GM18511 (cell line): ENCODE results near the gene MGA.

Experiments used
- ATAC-seq: cut with Tn5 transposase; IDR thresholded peaks from one replicate; pipeline ENCODE4 v1.9.1; 2021; ENCODE audit warnings: mild to moderate bottlenecking, moderate library complexity; ENCODE audit not compliant: unreplicated experiment

MGA gene

DNA sequence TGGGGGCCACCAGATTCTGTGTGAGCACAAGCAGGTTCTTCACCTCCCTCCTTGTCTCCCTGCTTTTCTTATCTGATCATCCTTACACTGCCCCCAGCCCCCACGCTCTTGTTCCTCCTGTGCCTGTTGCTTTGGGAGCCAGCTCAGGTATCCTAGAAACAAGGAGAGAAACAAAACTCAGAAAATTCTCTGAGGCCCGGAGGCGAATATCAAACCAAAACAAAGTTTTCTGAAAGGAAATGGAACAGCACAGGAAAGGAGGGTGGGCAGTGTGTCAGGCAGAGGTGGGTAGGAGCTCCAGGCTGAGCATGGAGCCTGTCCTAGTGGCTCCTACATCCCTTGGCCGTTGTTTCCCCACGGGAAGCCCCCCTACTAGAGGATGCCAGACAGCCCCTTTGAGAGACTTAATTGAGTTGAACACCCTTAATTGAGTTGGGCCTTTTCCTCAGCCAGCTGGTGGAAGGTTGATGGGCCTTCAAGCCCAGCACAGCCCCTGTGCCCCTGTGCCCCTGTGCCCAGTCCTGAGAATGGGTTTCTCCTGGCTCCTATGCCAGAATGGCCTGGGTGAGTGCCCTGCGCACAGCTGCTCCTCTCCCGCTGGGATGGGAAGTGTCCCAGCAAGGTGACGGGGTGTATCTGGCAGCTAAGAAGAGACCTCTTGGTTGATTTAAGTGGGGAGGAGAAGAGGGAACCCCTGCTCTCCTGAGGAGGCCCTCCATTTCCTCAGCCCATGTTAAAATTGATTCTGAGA is 144.9 kb downstream of the MGA start:
- ATAC-seq = no peak

DNA sequence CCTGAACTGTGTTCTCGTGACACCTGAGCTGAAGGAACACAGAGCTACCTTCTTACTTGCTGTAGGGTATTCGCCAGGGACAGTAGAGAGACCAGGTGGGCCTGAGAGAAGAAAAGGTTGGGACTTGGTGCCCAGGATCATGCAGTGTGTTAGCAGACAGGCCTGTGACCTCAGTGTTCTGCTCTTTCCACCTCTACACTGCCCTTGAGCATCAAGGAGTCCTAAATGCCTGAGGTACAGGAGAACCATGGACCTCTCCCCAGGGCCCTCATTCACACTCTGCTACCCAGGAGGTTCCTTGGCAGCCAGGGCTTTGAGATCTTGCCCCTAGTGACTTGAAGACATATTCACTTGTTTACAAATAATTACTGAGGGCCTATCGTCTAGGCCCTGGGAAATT is 145.5 kb downstream of the MGA start:
- ATAC-seq = no peak

DNA sequence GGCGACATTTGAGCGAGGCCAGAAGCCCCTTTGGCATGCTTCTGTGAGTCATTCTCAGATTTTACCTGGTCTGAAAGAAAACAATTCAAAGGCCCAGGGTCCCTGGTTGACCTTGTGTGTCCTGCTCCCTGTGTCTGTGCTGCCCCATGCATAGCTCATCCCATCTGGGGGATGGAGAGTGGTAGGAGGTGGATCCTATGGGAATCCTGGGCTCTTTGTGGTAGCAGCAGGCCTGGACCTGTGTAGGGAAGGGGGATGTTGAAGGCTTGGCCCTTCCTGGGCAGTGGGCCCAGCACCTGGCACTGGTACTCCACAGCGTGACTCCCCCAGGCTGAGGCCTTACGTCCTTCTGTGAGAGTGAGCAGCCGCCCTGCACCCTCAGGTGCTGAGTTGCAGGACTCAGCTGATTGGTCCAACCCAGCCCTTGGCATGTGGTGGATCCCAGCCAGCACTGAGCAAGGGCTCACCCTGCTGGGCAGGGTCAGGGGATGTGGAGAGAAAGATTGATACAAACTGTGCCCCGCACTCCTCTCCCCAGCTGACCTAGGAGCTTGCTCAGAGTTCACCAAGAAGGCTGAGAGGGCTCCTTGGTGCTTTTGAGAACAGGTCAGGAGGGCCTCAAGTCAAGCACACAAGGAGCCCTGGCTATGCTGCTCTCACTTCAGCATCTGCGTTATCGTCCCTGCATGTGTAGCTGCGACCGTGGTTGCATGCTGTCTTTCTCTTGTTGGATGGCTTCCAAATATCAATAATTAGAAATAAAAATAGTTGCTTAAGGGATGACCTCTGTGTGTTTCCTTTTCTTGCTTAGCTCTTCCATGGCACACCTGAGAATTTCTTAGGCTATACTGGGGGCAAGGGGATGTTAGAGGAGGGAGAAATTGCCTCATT is 146.3 kb downstream of the MGA start:
- no peak for ATAC-seq

DNA sequence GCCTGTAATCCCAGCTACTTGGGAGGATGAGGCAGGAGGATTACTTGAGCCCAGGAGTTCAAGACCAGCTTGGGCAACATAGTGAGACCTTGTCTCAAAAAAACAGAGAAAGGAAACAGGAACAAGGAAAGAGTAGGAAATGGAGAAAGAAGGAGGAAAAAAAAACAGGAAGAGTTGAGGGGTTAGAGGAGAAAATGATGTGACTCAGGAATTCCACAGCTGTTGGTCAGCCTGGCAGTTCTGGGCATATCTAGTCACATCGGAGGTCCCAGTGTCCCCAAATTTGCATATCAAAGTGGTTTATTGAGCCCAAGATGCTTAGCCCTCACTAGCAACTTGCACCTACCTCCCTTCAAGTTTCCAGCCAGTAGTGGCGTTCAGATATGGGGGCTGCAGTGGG is 148.9 kb downstream of the MGA start:
- ATAC-seq = no peak

DNA sequence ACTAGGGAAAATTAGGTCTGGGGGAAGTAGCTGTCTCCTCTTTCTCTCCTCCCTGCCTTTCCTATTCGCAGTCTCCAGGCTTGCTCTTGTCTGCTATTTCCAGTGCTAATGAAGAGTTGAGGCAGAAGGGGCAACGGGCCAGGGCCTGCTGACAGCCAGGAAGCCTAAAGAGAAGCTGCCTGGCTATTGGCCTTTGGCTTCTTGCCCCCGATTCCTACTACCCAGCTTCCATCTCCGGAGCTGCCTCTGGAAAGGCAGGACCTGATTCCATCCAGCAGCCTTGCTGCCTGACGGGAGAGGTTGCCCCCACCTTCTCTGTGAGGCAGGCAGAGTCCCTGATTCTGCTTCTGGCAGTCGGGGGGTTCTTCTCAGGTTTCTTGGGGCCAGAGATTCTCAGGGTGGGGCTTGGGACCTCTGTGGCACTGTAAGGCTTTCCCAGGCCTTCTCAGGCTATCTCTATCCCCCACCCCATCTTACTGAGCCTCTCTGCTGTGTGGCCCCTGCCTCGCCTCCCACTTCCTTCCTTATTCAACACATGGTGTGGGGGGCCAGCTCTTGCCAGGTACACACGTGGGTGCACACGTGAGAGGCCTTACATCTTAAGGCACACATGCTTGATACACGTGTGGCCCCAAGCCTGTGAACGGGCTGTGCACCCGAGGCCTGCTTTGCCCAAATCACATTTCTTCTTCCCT is 149.5 kb downstream of the MGA start:
- no peak for ATAC-seq

DNA sequence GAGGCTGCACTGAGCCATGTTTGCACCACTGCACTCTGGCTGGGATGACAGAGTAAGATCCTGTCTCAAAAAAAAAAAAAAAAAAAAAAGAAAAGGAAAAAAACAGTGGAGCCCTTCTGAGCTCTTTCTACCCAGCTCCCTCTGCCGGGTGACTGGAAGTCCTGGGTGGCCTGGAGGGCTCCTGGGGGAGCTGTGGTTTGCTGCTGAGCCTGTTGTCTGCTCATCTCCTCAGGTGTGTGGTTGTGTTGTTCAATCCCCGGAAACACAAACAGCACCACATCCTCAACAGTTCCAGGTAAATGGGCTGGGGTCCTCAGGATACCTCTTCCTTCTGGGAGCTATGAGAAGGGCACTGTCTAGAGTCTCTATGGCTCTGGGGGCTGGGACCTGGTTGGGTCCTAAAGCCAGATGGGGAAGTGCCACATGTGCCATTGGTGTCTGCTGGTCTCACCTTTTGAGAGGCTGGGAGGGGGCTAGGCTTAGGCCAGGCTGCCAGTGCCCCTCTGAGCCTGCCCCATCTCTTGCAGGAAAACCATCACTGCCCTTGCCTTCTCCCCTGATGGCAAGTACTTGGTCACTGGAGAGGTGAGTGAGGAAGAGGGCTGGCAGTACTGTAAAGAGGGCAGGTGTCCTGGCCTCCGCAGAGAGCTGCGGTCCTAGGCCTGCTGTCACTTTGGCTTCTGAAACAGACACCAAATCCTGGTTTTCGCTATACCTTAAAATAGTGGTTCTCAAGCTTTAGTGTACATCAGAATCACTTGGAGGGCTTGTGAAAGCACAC is 150.6 kb downstream of the MGA start:
- ATAC-seq = no peak

DNA sequence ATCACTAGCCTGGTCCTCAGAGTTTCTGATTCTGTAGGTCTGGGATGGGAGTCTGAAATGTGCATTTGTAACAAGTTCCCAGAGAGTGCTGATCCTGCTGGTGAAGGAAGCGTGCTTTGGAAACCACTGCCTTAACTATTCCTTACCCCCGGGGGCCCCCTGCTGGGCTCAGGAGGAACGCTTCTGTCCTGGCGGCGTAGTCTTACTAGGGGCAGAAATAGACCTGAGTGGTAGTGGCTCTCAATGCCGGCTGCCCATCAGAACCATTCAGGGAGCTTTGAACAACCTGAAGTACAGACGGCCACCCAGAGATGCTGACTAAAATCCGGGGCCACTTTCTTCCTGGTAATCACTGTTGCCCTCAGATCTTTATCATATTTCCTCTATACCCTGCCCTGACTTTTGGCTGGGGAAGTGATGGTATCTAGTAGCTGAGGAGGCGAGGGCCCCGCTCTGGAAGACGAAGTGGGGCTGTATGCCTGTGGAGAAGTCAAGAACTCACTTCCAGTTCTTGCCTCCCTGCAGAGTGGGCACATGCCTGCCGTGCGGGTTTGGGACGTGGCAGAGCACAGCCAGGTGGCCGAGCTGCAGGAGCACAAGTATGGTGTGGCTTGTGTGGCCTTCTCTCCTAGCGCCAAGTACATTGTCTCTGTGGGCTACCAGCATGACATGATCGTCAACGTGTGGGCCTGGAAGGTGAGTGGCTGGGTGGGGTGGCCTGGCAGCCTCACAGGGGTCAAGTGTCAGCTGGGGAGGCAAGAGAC is 151.4 kb downstream of the MGA start:
- ATAC-seq = no peak

DNA sequence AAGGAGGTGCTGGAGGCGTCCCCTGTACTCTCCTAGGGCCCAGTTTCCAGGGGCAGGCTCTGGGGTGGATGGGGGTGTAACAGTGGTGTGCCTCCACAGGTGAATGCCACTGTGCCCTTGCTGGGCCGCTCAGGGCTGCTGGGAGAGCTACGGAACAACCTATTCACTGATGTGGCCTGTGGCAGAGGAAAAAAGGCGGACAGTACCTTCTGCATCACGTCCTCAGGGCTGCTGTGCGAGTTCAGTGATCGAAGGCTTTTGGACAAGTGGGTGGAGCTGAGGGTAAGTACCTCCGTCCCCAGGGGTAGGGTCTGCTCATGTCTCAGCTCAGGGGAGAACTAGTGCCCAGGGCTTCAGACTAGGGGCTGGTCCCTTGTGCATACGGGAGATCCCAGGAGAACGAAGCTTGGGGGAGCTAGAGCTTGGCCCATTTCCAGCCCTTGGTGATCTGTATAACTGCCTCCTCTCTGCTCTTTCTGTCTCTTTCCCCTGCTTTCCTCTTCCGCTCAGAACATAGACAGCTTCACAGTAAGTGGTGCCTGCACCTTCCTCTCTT is 152.7 kb downstream of the MGA start:
- no peak for ATAC-seq

DNA sequence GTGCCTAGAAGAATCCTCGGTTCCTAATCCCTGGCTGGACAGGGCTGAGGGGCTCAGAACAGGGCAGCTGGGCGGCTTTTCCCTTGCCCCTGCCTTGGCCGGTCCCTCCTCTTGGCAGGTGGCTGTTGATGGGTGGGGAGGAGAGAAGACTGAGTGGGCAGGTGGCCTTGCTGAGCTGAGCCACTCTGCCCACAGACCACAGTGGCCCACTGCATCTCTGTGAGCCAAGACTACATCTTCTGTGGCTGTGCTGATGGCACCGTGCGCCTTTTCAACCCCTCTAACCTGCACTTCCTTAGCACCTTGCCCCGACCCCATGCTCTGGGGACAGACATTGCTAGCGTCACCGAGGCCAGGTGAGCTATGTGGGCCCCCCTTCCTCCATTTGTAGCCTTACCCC is 153.2 kb downstream of the MGA start:
- no peak for ATAC-seq

DNA sequence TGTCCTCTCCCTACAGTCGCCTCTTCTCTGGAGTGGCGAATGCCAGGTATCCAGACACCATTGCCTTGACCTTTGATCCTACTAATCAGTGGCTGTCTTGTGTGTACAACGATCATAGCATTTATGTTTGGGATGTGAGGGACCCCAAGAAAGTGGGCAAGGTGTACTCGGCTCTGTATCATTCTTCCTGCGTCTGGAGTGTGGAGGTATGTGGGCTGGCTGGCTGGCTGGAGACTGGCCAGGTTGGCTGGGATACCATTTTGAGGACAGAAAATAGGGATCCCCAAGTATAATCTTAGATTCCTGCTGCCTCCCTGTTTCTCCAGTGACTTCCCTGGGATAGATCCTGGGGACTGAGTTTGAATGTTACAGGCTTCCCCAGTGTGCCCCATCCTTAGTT is 154.3 kb downstream of the MGA start:
- no peak for ATAC-seq

DNA sequence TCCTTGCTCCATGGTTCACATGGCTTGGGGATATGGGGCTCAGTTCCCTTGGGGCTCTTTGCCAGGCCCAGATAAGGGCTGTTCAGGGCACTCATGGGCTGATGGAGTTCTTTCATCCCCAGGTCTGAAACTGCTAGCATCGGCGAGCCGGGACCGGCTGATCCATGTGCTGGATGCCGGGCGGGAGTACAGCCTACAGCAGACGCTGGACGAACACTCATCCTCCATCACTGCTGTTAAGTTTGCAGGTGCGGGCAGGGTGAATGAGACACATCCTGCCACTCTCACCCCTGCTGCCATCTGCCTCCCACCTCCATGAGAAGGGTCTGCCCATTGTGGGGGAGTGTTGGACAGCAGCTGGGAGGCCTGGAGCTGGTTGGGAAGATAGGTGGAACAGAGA is 156.6 kb downstream of the MGA start:
- no peak for ATAC-seq

DNA sequence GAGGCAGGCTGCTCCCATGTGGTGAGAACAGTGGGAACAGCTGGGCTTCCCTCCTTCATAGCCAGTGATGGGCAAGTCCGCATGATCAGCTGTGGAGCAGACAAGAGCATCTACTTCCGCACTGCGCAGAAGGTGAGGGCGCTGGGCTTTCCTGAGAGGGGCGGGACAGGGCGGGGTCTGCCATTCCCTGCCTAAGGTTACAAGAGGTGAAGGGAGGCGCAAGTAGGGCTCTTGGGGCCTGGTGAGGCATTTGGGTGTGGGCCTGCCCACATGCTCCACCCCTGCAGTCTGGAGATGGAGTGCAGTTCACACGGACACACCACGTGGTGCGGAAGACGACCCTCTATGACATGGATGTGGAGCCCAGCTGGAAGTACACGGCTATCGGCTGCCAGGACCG is 157.1 kb downstream of the MGA start:
- ATAC-seq = no peak

DNA sequence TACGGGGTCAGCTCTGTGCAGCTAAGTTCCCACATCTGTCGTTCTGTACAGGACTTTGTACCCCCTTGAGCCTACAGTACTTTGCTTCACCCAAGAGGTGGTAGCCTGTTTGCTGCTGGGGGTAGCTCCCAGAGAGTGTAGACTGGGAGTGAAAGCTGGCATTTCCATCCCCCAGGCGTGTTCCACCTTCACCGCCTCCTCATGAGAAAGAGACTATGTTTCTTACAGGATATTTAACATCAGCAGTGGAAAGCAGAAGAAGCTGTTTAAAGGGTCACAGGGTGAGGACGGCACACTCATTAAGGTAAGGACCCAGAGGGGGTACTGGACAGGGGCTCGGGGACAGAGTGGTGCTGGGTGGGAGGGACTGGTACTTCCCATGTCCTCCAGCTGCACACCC is 157.6 kb downstream of the MGA start:
- ATAC-seq = no peak

DNA sequence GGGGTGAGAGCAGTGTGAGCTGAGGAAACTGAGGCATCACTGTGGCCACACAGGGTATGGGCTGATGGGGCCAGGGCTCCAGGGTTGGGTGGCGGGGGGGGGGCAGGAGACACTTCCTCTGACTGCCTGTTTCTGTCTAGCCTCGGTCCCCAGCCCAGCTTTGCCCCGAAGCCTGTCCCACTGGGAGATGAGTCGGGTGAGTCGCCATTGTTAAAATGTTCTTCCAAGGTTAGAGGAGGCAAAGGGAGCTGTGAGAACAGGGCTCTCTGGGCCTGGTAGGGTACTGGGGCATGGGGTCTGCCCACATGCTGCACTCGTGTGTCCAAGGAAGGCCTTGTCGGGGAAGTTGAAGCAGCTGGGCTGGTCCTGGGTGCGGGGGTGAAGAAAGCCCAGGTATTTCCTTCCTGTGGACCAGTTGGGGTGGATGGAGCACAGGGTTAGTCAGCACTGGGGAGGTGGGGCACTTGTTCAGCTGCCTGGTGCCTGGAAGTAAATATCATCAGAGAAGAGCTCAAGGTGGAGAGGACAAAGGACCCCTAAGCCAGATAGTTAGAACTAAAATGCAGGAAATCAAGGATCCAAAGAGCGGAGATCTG is 159.3 kb downstream of the MGA start:
- ATAC-seq = no peak

DNA sequence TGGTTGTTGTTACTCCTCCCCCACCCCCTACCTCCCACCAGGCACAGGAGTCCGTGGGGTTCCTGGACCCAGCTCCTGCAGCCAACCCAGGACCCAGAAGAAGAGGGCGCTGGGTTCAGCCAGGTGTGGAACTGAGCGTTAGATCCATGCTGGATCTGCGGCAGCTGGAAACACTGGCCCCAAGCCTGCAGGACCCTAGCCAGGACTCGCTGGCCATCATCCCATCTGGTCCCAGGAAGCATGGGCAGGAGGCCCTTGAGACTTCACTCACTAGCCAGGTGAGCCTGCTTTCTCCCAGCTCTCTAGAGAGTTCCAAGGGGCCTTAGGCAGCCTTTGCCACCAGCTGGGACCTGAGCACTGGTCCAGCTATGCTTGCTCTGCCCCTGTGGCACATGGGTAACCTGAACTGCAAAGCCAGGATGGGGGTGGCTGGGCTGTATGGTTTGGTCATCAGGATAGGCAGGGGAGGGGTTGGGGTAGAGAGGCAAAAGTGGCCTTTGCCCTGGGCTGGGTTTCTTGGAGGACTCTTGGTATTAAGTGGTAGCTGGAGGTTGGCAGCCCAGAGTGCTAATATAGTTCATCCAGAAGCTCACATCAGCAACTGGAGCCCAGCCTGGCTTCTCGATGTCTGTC is 160.7 kb downstream of the MGA start:
- ATAC-seq = no peak

DNA sequence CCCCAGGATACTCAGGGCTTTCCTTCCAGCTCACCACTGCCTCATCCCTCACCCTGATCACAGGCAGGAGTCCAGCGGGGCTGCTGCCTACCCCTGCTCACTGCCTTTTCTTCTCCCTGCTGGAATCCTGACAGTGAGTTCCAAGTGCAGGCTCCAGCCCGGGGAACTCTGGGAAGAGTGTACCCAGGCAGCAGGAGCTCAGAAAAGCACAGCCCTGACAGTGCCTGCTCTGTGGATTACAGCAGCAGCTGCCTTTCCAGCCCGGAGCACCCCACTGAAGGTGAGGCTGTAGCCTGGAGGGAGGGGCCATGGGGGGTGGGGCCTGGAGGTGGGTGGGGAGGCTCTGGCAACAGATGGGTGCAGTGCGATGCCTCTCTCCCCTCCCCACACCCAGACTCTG is 161.6 kb downstream of the MGA start:
- no peak for ATAC-seq

DNA sequence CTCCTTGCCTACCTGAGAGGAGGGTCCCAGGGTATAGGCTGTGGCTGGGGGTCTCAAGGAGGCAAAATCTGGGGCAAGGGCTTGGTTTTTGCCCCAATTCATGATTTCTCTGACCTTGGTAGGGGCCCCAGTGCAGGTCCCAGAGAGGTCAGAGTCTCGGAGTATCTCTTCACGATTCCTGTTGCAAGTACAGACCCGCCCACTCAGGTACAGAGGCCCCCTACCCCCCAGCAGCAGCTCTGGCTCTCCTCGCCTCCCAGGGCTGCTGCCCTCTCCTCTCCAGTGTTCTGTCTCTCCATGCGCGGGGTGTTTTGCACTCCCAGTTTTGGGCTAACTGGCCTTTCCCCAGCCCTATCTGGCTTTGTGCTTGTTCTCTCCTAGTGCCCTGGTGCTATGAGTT is 162.3 kb downstream of the MGA start:
- ATAC-seq = no peak
